ENCODE data around the gene BPGM.
A peak's percentile ranks its signal among the peaks of the same experiment; 100 is the strongest.

Gene BPGM

GRCh38 chr7:134720091-134720935, 73.7 kb downstream of the BPGM start:
- peak; percentile 82 for DNase-seq (ENCODE audit: low read depth)

DNA sequence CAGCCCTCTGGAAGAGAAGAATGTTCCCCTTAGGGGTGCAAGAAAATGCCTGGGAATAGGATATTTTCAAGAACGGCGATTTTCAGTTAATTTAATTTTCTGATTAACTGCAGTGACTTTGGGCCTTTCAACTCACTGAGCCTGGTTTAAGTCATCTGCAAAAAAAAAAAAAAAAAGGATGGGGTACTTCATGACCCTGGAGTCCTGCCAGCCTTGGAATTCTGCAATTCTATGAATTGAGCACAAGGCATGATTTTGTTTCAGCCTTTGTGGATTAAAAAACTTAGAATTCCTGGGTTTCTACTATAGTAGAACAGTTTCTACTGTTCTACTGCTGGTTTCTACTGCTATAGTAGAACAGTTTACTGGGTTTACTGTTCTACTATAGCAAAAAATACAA, 74.5 kb downstream of the BPGM start:
- peak; percentile 21 for DNase-seq (ENCODE audit: low read depth)

DNA sequence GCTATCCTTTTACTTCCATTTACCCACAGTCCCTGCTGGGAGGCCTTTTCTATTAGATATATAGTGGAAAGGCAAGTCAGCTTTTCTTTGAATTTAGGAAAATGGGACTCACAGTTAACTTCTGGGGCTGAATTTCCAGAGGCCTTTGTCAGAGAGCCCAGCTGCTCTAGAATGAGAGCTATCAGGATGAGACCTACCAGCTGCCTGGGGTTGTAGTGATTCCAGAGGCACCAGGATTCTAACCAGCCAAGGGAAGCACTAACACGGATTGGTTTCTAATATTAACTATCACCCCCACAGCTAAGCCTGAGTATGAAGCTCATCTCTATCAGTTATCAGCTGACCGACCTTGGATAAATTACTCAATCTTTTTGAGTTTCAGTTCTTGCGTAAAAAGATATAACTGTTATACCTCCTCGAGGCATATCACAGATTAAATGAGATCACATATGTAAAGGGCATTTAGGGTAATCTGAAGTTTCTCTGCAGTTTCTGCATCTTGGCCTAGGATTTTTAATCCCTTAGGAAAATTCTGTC, 76.2 kb downstream of the BPGM start:
- no peak for DNase-seq (ENCODE audit: low read depth)

DNA sequence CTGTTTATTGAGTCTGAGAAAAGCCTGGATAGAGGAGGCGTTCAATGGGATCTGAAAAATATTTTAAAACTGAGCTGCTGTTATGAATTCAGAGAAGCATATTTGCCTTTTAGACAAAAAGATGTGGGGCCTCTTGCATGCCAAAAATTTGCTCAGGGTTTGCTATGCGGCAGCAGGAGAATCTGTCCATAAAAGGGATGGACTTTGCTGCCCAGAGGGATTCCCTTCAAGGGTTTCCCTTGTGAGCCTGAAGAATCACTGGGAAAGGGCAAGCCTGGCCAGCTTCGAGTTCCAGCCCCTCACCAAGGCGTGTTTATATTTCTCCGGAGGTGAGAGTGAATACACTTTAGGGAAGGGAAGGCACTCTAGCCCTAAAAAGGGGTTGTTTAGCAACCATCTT, 77.2 kb downstream of the BPGM start:
- DNase-seq (ENCODE audit: low read depth): peak; percentile 33

- DNase-seq (ENCODE audit: low read depth): peak; percentile 73
Observed at GRCh38 chr7:134724606-134725005, 78.0 kb downstream of the BPGM start.

GRCh38 chr7:134726581-134726980, 79.9 kb downstream of the BPGM start:
- DNase-seq (ENCODE audit: low read depth): peak; percentile 47

DNA sequence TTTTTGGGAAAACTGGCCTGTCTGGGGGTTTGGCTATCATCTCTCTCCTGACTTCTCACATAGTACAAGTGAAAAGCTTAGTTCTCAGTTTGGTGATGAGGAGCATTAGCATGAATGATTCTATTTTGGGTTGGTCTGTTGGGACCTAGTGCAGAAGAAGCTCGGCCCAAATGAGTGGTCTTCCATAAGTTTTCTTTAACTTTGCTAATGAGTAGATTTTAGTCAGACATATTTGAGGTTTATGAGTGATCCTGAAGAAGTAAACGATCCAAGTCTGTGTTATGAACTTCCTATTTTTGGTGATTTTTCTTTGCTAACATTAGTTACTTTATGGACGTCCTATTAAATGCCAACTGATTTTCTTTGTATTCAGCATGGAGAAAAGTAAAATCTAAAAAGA, 81.1 kb downstream of the BPGM start:
- DNase-seq (ENCODE audit: low read depth): peak; percentile 66

All from EH (cell line).